Kidney capillary endothelial cell (primary cell): Measurements from ENCODE around the gene SPACA7.

Experiments
- DNase-seq: peaks from one replicate; pipeline ENCODE4 v3.0.0-alpha.2; 2018; ENCODE audit warnings: low spot score

The SPACA7 gene

DNA sequence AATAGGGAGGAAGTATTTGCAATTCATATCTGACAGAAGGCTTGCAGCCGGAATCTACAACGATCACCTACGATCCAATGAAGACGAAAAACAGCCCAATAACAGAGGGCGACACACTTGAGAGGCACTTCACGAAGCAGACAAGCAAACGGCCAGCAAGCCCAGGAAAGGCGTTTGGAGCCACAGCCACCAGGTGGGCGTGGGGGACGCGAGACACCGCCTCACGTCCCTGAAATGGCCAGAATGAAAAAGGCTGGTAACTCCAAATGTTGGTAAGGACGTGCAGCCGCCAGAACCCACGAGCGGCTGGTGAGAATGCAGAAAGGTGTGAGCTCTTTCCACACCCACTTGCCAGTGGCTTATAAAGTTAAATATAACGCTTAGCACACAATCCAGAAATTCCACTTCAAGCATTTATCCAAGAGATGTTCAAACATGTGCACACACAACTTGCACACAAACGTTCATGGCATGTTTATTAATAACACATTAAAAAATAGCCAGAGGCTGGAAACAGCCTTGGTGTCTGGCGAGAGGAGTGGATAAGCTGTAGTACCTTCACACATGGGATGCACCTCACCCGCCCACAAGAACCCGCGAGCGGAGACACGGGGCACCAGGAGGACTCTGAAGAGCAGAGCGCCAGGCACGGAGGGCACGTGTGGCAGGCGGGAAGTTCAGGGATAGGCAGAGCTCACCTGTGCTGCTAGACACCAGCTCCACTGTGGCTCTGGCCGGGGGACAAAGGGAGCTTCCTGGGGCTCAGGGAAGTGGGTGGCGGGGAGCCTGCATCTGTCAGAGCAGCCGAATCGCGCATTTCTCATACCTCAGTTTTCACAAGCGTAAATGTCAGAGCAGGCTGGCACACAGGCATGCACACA, 89.3 kb downstream of the SPACA7 start:
- no peak for DNase-seq

DNA sequence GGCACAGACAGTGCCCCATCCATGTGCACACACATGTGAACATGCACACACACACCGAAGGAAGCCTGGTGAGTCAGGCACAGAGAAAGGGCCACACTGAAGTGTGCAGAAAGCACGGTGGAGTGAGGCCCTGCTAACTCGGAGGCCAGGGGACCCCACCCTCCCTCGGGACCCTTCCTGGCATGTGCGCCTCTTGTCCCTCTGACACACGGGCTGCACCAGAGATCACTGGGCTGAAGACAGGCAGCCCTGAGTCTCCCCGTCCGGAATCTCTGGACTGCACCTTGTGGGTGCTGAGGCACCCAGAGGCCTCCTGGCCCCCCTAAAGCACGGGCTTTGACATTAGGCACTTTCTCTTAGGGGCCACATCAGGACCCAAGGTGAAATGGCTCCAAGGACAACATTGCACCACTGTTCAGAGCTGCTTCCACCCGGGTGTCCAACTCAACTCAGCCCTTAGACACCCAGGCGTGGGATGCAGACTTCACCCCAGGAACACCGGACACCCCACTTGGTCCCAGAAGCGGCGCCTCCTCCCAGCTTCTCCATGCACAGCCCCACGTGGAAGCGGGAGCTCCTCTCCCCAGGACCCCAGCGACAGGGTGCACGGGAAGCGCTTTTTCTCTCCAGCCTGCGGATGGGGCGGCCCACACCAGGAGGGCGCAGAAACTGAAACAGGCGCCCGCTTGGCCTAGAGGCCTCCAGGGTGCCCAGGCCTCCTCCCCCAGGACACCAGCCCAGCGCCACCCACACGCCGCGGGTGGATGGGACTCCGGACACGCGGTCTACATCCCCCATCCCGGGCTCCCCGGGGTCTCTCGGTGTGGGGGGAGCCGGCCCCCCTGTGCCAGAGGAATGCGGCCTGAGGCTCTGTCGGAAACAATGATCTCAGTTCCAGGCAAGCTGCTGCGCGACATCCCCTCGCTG, 90.2 kb downstream of the SPACA7 start:
- DNase-seq, result no peak

DNA sequence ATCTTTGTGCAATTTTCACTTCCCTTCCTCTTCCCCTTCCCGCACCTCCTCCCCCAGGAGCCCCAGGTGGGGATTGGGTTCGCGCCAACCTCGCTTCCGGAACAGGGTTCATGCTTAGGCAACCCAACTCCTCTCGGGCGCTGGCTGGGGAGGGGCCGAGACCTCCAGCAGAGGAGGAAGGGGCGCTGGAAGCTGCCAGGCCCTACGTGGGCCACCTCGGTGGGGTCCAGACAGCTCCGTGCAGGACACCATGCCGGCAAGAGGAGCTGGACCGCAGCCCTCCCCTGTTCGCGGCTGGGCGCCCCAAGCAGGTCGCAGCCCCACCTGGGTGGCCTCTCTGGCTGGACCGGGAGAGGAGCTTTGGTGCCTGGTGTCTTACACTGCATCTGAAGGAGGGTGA, 91.1 kb downstream of the SPACA7 start:
- DNase-seq, result no peak

DNA sequence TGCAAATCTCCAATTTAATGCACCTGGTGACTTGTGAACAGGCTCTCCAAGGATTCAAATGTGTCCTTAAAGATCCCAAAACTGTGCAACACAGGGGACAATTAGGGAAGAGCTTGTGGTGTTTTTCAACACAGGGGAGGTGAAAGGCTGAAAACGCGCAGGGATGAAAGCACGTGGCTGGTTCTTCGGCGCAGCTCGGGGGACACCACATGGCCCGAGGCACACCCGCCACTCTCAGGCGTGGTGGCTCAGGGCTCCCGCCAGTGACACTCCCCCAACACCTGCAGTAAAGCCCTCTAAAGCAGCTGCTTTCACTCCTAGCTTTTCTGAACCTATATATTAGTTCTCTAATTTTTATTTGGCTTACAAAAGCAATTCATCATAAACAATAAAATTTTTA, 91.9 kb downstream of the SPACA7 start:
- no peak for DNase-seq

DNA sequence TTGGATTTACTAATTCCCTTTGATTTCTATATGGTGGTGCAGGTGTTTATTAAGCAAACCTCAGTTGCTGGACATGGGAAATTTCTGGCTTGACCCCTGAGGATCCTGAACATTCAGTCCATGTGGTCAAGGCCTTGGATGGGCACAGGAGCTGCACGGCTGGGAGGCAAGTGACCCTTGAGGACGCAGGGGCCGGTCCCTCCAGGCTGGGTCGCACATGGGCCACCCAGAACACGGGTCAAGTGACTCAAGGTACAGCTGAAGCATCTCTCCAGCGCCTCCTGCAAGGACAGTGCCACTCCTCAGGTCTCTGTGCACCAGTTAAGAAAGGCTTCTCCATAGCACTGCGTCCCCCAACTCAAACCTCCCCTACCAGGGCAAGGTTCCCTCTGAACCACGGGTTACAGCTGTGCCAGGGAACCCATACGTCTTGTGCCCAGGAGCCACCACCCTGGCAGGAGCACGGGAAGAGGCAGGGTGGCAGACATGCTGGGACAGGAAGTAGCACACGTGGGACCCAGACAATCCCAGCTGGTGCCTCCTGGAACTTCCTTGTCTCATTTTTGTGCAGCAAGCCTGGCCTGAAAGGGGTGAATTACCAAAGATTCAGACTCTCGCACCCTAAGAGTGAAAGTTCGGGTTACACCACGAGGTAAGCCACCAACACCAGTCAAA, 93.1 kb downstream of the SPACA7 start:
- no peak for DNase-seq

DNA sequence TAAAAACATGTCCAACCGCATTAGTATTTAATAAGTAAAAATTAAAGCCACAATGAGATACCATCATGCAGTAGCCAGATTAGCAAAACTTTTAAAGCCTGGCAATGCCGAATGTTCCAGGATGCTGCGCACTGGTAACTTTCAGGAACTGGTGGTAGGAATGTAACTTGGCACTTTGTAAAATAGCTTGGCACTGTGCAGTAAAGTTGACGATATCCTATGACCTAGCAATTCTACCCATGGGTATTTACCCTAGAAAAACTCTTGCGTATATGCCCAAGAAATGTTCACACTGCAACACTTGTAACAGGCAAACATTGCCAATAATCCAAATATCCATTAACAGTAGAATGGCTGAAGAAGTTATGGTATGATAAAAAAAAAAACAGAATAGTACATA, 97.7 kb downstream of the SPACA7 start:
- no peak for DNase-seq

DNA sequence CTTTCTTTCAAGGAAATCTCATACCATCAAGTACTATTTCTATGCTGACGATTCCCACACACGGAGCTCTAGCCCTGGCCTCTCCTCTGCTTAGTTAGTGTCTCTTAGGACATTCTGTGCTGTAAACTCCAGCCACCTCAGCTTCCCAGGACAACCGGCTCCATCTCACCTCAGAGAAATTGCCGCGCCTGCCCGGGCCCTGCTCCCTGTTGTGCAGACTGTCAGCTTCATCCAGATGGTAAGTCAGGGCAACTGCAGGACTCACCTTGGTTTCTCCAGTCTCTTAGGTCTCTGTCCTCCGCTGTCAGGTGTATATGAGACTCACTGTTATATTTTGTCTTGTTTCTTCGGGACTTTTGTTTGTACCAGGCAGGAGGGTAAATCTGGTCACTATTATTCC, 98.7 kb downstream of the SPACA7 start:
- DNase-seq, result no peak

DNA sequence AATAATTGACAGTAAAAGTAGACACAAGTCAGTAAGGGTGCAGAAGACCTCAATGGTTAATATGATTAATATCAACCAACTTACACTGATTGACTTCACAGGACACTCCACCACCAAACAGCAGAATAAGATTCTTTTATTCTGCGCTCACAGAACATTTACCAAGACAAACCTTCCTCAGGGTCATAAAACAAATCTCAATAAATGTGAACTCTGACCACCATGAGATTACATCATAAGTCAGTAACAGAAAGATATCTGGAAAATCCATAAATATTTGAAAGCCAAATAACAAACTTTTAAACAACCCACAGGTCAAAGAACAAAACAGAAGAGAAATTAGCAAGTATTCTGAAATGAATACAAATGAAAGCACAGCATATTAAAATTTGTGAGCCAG, 99.7 kb downstream of the SPACA7 start:
- no peak for DNase-seq

DNA sequence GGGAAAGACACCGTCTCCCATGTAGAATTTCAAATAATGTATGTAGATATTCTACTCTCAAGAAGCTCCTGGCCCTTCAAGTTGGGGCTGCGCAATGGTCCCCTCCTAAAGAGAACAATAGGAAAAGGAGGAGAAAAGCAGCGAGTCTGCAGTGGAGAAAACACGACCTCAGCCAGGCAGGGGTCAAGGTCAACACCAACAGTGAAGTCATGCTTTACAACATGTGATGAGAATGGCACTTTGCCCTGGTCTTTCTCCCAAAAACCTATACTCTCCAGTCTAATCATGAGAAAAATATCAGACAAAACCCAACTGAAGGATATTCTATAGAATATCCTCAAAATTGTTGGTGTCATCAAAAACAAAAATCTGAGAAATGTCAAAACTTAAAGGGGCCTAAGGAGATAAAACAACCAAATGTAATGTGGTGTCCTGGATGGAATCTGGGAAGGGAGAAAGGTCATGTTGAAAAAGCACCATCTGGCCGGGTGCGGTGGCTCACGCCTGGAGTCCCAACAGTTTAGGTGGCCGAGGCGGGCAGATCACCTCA, 101.0 kb downstream of the SPACA7 start:
- DNase-seq, result no peak

DNA sequence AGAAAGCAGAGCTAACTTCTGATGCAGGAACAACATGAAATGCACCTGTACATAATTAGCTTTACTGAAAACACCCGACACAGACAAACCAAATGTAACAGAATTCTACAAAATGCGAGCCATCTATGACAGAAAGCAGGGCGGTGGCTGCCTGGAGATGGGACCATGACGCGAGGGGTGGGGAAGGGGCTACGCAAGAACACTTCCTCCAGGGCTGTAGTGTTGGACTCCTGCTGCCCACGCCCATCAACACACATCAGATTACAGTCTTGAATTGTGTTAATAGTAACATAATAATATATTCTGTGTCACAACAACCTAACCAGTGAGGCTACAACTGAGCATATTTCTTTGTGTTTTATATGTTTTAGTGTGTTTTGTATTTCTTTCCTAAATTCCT, 103.2 kb downstream of the SPACA7 start:
- DNase-seq, result no peak

DNA sequence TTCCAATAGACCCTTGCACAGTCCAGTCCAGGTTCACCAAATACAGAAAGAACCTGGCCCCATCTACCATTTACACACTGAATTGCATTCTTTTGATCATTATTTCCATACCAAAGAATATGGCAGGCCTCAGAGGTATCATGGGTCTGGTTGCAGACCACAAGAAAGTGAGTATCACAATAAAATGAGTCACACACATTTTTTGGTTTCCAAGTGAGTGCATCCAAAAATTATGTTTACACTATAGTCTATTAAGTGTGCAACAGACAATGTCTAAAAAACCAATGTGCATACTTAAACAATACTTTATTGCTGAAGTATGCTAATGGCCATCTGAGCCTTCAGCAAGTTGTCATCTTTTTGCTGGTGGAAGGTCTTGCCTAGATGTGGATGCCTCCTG, 105.3 kb downstream of the SPACA7 start:
- DNase-seq, result no peak

DNA sequence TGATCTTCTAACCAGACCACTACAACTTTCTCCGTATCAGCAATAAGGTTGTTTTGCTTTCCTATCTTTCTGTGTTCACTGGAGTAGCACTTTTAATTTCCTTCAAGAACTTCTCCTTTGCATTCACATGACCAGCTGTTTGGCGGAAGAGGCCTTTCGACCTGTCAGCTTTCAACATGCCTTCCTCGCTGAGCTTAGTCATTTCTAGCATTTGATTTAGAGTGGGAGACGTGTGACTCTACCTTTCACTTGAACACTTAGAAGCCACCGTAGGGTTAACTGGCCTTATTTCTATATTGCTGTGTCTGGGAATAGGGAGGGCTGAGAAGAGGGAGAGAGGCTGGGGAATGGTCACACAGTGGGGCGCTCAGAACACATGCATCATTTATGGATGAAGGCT, 107.1 kb downstream of the SPACA7 start:
- DNase-seq, result no peak
